HAP-1 (cell line): Measurements from ENCODE around the gene KLK12.
"Not testable (repeated sequence)": the region's sequence is repeated elsewhere in the genome, so short reads cannot be mapped to it uniquely, and the experiment has no call there.

Source experiments
- DNase-seq, 2 experiments: peaks; one replicate each; pipeline ENCODE4 v3.0.0-alpha.2; 2016 to 2020; ENCODE audit warnings: low spot score in 2 of 2
- H3K27me3 ChIP-seq: fragments of 250-450 bp; sonication (Bioruptor Pico); 2 replicates; pipeline ENCODE4 v1.5.1; 2020; ENCODE audit warnings: low read depth, mild to moderate bottlenecking, moderate library complexity
- H3K36me3 ChIP-seq: fragments of 250-450 bp; sonication (Bioruptor Pico); replicated peaks from 2 replicates; pipeline ENCODE4 v1.5.1; 2020; ENCODE audit warnings: mild to moderate bottlenecking
- H3K4me1 ChIP-seq: fragments of 250-450 bp; sonication (Bioruptor Pico); 2 replicates; pipeline ENCODE4 v1.5.1; 2020; ENCODE audit warnings: mild to moderate bottlenecking
- H3K4me3 ChIP-seq: fragments of 250-450 bp; sonication (Bioruptor Pico); 2 replicates; pipeline ENCODE4 v1.5.1; 2020; ENCODE audit warnings: mild to moderate bottlenecking, moderate library complexity
- H3K9me3 ChIP-seq: fragments of 250-450 bp; sonication (Bioruptor Pico); 2 replicates; pipeline ENCODE4 v1.5.1; 2020; ENCODE audit warnings: mild to moderate bottlenecking, moderate library complexity
- in situ Hi-C: fragments of 300-500 bp; cut with MboI; formaldehyde crosslinking; loops from 3 replicates; pipeline ENCODE4 v1.14.3; 2020; ENCODE audit warnings: low sequenced_read_pairs, inconsistent platforms, mixed read lengths

The KLK12 gene

DNA sequence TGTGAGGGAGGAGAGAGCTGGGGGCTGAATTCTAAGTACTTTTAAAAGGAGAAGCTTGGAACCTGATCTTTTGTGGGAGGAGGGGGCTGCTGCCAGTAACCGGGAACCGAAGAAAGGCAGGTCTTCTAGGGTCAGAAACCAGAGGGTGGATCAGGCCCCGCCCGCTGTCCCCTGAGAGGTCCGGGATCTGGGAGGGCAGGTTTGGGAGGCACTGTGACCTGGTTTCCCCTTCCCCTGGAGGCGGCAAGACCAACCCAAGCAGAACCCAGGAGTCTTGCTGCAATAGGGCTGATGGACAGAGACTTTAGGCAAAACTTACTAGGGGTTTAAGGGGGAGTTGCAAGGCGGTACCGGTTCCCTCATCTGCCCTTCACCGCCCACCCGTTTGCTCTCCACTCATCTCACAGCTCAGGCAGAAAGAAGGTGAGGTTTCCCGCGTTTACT lies 32.7 kb downstream of the KLK12 start:
- in situ Hi-C loops = no loop called here
- Histone ChIP-seq H3K9me3 (no peaks in the 10 kb centered on the region), H3K27me3 (peaks cover 4% of the 10 kb centered on the region; the same call in 1 of the 2 replicates), H3K4me3 (no peak overlapping the region), H3K4me1 (no peaks in the 10 kb centered on the region), H3K36me3 (no peaks in the 10 kb centered on the region)
- no peak for DNase-seq

DNA sequence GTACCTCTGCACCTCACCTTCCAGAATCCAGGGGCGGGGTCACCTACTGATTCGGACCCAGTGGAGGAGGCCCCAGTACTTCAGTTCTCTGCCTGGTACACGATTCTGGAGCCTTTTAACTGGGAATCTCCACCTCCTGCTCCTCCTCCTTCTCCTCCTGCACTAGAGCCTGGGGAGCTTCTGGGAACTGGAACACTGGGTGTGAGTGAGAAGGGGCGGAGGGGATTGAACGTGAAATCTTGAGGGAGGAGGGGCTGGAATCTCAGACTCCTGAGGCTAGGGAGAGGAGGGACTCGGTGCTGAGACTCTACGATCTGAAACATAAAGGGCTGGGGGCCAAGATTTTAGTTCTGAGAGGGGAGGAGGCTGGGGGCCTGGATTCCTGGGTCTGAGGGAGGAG lies 33.3 kb downstream of the KLK12 start, which contains the start of gene KLK8:
Gene KLK8 (minus strand): TSS at position 90 of the 400 bp plus-strand sequence. CDS start 437 bp downstream, outside the sequence.
- DNase-seq = no peak
- Histone ChIP-seq H3K9me3 (no peaks in the 10 kb centered on the region), H3K4me3 (no peak within 1 kb of the TSS), H3K27me3 (peaks cover 3% of the 10 kb centered on the region; the same call in 1 of the 2 replicates), H3K4me1 (no peaks in the 10 kb centered on the region), H3K36me3 (no peaks in the 10 kb centered on the region)
- in situ Hi-C loops = no loop called here

DNA sequence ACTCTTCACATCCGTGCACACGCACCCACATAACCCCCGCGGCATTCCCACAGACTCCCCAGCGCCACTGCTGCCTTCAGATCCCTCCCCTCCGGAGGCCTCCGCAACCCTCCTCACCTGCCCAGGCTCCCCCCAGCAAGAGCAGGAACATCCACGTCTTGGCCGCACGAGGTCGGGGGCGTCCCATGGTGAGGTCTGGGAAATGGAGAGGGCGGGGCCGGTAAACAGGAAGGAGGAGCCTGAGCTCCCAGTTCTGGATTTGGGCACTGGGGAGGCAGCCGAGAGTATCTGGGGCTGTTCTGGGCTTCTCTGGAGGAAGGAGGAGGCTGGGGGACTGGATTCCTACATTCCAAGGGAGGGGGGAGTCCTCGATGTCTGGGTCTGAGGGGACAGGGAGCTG lies 33.8 kb downstream of the KLK12 start:
- in situ Hi-C loops = no loop called here
- Histone ChIP-seq H3K4me1 (no peaks in the 10 kb centered on the region), H3K27me3 (no peaks in the 10 kb centered on the region; the same call in 1 of the 2 replicates), H3K4me3 (no peak overlapping the region), H3K36me3 (no peaks in the 10 kb centered on the region), H3K9me3 (no peaks in the 10 kb centered on the region)
- DNase-seq = no peak

DNA sequence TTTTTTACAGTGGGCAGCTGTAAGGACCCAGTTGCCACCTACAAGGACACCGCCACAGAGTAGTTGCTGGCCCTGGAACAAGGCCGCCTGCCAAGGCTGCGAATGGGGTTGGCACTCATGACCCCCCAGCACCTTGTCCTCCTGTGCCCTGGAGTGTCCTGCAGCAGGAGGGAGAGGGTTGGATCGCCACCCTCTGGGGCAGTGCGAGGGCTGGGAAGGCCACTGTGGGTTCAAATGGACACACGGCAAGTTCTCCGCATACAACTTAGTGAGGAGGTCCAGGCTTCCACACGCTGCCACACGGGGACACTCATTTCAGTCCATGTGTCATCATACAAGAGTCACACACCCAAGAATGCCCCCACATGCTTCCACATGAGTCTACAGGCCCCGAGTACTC lies 34.4 kb downstream of the KLK12 start:
- H3K27me3 ChIP-seq = no peaks in the 10 kb centered on the region; the same call in 1 of the 2 replicates
- in situ Hi-C loops = no loop called here
- no peak overlapping the region for H3K4me3 ChIP-seq
- no peak for DNase-seq
- no peaks in the 10 kb centered on the region for H3K36me3 ChIP-seq
- no peaks in the 10 kb centered on the region for H3K4me1 ChIP-seq
- H3K9me3 ChIP-seq = no peaks in the 10 kb centered on the region

DNA sequence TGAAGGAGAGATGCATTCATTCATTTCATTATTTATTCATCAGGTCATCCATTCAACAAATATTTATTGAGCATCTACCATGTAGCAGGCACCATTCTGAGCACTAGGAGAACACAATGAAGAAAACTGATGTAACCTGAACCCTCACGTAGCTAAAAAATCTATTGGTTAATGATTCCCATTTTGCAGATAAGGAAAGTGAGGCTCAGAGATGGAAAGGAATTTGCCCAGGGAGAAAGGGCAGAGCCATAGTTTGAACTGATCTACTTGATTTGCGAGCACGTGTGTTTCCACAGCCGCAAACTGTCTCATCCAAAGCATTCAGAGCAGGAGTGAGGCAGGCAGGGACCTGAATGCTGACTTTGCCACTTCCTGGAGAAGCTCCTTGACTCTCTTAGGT lies 36.1 kb downstream of the KLK12 start:
- in situ Hi-C loops = no loop called here
- H3K4me1 ChIP-seq = no peaks in the 10 kb centered on the region
- DNase-seq = no peak
- H3K4me3 ChIP-seq = no peak overlapping the region
- H3K27me3 ChIP-seq = no peaks in the 10 kb centered on the region
- no peaks in the 10 kb centered on the region; the same call in 1 of the 2 replicates for H3K9me3 ChIP-seq
- no peaks in the 10 kb centered on the region for H3K36me3 ChIP-seq

DNA sequence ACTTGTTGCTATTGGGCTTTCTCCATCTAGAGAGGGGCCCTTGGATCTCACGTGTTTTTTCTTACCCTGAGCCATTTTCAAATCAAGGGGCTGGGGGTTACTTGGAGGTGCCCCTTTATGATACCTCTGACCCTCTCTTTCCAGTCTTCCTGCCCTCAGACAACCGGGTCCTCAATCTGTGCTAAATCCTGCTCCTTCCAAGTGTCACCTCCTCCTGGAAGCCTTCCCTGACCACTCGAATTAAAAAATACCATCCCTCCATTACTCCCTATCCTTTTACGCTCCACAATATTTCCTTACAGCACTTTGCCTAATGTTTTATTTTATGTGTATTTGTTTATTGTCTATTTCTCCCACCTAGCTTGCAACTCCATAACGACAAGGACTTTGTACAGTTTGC lies 36.7 kb downstream of the KLK12 start:
- Histone ChIP-seq H3K9me3 (no peaks in the 10 kb centered on the region; the same call in 1 of the 2 replicates), H3K36me3 (no peaks in the 10 kb centered on the region)
- no peak for DNase-seq

DNA sequence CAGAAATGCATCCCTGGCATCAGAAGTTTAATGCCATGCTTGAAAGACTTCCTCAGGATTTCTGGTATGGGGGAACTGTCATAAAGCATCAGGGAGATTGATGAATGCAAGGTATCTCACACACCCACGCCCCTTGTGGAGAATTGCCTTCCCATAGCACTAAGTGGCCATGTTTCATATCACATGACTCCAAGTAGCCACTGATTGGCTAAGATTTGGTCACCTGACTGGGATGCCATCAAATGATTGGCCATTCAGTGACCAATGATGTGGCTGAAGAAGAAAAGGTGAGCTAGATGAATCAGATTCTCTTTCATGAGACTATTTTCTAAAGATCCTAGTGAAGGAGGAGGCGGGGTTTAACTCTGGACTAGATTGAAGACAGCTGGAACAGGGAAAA lies 40.7 kb downstream of the KLK12 start:
- in situ Hi-C loops = no loop called here
- H3K27me3 ChIP-seq = no peaks in the 10 kb centered on the region
- H3K4me1 ChIP-seq = no peaks in the 10 kb centered on the region
- H3K4me3 ChIP-seq = no peak overlapping the region
- DNase-seq = no peak
- no peaks in the 10 kb centered on the region; the same call in 1 of the 2 replicates for H3K9me3 ChIP-seq
- H3K36me3 ChIP-seq = no peaks in the 10 kb centered on the region

More for the DNA sequence above, 36.7 kb downstream of the KLK12 start:
- Histone ChIP-seq H3K27me3 (no peaks in the 10 kb centered on the region), H3K4me1 (no peaks in the 10 kb centered on the region), H3K4me3 (no peak overlapping the region)
- in situ Hi-C loops = no loop called here

DNA sequence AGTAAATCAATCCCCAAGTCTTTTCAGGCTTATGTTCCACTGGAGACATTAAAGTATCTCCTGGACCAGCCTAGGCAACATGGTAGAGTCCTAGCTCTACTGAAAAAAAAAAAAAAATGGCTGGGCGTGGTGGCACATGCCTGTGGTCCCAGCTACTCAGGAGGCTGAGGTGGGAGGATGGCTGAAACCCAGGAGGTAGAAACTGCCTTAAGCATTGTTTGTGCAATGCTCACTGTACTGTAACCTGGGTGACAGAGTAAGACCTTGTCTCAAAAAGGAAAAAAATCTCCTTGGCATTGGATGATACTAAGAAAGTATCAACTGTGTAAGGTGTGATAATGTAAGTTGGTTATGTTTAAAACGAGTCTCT lies 42.2 kb downstream of the KLK12 start:
- in situ Hi-C loops = no loop called here
- no peaks in the 10 kb centered on the region for H3K4me1 ChIP-seq
- no peak overlapping the region for H3K4me3 ChIP-seq
- DNase-seq = no peak
- H3K27me3 ChIP-seq = no peaks in the 10 kb centered on the region
- H3K9me3 ChIP-seq = no peaks in the 10 kb centered on the region; the same call in 1 of the 2 replicates
- no peaks in the 10 kb centered on the region for H3K36me3 ChIP-seq

DNA sequence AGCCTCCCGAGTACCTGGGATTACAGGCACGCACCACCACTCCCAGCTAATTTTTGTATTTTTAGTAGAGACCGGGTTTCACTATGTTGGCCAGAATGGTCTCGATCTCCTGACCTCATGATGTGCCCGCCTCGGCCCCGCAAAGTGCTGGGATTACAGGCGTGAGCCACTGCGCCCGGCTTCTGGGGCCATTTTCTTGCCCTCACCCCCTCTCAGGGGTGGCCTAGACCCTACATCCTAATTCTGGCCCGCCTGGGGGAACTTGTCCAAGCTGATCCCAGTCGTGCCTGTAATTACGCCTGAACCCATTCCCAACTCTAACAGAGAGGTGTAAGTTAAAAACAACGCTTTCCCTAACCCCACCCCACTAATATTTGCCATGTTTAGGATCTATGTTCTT lies 50.4 kb downstream of the KLK12 start:
- in situ Hi-C loops, H3K9me3 ChIP-seq, H3K27me3 ChIP-seq, DNase-seq, H3K4me1 ChIP-seq, H3K4me3 ChIP-seq, H3K36me3 ChIP-seq: not testable (repeated sequence)

DNA sequence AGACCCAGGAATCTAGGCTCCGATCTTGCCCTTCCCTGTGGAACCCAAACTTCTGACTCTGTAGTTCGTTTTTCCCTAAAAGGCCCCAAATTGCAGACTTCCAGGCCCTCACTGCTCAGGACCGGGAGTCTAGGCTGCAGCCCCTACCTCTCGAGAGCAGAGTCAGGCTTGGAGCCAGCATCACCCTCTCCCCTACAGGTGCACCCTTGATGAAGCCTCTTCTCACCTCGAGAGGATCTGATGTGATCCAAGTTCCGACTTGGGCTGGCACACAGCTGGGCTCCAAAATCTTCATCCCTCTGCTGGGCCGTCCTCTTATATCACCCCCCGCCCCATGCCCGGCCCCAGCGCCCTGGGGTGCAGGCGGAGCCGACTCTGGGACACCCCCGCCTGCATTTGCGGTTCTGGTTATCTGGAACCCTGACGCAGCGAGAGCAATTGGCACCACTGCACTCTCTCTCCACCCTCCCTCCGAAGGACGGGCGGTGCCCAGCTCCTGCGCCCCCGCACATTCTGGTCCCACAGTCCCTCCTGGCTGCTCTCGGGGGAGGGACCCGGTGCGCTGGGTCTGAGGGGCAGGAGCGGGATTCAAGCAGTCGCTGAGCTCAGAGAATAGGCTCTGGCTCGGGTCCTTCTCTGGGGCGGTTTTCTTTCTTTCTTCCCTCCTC lies 51.0 kb downstream of the KLK12 start, which contains the start of gene KLK7:
Gene KLK7 (minus strand): TSS at position 293 of the 668 bp plus-strand sequence. CDS start 1,518 bp downstream, outside the sequence.
- in situ Hi-C loops = no loop called here
- DNase-seq = no peak
- no peaks in the 10 kb centered on the region for H3K4me1 ChIP-seq
- H3K9me3 ChIP-seq = no peaks in the 10 kb centered on the region
- 0 out of 2 replicates have a peak, but pooled peaks cover 8% of the 10 kb centered on the region for H3K27me3 ChIP-seq
- H3K36me3 ChIP-seq = no peaks in the 10 kb centered on the region
- H3K4me3 ChIP-seq = no peak within 1 kb of the TSS

DNA sequence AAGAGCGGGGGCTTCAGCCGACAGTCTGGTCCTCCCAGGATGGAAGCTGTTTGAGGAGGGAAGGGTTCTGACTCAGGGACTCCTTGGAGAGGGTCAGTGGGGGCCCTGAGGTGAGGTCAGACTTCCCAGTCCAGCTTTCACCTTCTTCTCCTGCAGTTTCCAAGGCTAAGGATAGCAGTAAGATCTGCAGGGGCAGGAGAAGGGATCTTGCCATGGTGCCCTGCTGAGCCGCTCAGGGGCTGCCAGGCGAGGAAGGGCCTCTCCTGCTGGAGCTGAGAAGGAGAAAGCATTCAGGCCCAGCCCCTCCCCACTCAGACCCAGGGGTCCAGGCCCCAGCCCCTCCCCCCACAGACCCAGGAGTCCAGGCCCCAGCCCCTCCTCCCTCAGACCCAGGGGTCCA lies 52.6 kb downstream of the KLK12 start:
- in situ Hi-C loops = no loop called here
- 0 out of 2 replicates have a peak, but pooled peaks cover 8% of the 10 kb centered on the region for H3K27me3 ChIP-seq
- no peak overlapping the region for H3K4me3 ChIP-seq
- no peaks in the 10 kb centered on the region for H3K36me3 ChIP-seq
- H3K9me3 ChIP-seq = no peaks in the 10 kb centered on the region
- DNase-seq = no peak
- H3K4me1 ChIP-seq = no peaks in the 10 kb centered on the region

DNA sequence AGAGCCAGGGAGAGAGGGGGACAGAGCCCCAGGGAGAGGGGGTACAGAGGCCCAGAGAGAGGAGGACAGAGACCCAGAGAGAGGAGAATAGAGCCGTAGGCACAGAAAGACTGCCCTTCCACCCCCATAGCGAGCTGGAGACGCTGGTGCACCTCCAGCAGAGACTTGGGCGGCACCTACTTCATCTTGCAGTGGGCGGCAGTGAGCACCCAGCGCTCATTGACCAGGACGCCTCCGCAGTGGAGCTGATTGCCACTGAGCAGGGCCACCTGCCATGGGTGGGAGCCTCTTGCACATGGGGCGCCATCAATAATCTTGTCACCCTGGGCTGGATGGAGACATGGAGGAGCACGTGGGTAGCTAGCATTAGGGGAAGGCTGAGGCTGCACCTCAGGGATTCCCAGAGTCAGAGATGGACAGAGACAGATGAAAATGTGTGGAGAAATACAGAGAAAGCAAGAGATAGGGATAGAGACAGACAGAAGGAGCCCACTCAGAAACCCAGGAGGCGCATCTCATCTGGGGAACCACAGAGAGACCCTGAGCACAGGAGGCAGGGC lies 53.1 kb downstream of the KLK12 start:
- no peaks in the 10 kb centered on the region for H3K36me3 ChIP-seq
- H3K27me3 ChIP-seq = 0 out of 2 replicates have a peak, but pooled peaks cover 8% of the 10 kb centered on the region
- no peaks in the 10 kb centered on the region for H3K4me1 ChIP-seq
- H3K9me3 ChIP-seq = no peaks in the 10 kb centered on the region
- H3K4me3 ChIP-seq = no peak overlapping the region
- in situ Hi-C loops = no loop called here
- DNase-seq = no peak

DNA sequence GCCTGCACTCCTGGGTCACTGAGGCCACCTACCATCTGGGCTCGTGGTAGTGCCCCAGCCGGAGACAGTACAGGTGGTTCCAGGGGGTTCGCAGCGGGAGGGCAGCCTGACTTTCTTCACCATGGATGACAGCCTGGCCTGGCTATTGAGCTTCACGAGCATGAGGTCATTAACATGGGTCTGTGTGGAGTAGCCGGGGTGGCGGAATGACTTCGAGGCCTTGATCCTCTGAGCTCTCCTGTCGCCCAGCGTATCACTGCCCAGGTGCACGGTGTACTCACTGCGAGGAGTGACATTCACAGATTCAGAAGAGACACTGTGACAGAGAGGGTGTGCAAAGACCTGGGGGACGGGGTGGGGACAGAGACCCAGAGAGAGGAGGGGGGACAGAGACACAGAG lies 54.6 kb downstream of the KLK12 start:
- Histone ChIP-seq H3K9me3 (no peaks in the 10 kb centered on the region), H3K27me3 (no peaks in the 10 kb centered on the region), H3K4me1 (no peaks in the 10 kb centered on the region), H3K4me3 (no peak overlapping the region), H3K36me3 (no peaks in the 10 kb centered on the region)
- in situ Hi-C loops = no loop called here
- DNase-seq = no peak

DNA sequence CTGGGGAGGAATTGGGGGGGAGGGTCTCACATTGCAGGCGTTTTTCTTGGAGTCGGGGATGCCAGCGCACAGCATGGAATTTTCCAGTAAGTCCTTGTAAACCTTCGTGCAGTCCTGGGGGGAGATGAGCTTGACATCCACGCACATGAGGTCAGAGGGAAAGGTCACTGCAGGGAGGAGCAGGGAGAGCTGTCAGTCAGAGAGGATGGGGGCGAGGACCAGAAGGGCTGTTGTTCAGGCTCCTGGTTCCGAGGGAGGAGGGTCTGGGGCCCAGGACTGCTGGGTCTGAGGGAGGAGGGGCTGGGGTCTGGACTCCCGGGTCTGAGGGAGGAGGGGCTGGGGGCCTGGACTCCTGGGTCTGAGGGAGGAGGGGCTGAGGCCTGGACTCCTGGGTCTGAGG lies 55.0 kb downstream of the KLK12 start:
- in situ Hi-C loops = no loop called here
- Histone ChIP-seq H3K4me1 (no peaks in the 10 kb centered on the region), H3K36me3 (no peaks in the 10 kb centered on the region), H3K9me3 (no peaks in the 10 kb centered on the region), H3K27me3 (no peaks in the 10 kb centered on the region), H3K4me3 (no peak overlapping the region)
- DNase-seq = no peak
